Activated CD4-positive, alpha-beta T cell treated with anti-CD3 and anti-CD28 coated beads, Interleukin-2, amount 50 U/mL, for 4 hours (primary cell): ENCODE measurements around the gene CHCHD10.

ENCODE experiments used
- DNase-seq, 2 experiments: peaks; one replicate each; pipeline ENCODE4 v3.0.0-alpha.2; 2020

Gene CHCHD10

GRCh38 chr22:23787600-23787896 lies 19.8 kb upstream of the CHCHD10 start:
- DNase-seq: no peak

- peak; percentile 82 to 83 for DNase-seq
These were observed 19.2 kb upstream of the CHCHD10 start, which contains the start of gene SMARCB1 for GRCh38 chr22:23786752-23787599. Gene SMARCB1, plus strand, starts transcription at chr22:23786966. Its CDS starts 204 bp downstream, at chr22:23787170.

GRCh38 chr22:23786261-23786710 lies 18.5 kb upstream of the CHCHD10 start:
- DNase-seq: no peak

GRCh38 chr22:23784215-23784732 lies 16.5 kb upstream of the CHCHD10 start:
- no peak for DNase-seq

GRCh38 chr22:23783265-23784150 lies 15.7 kb upstream of the CHCHD10 start:
- no peak for DNase-seq

- no peak for DNase-seq
These were observed 14.9 kb upstream of the CHCHD10 start for GRCh38 chr22:23782703-23783102.

GRCh38 chr22:23782252-23782651 lies 14.5 kb upstream of the CHCHD10 start:
- no peak for DNase-seq

- no peak for DNase-seq
These were observed 13.9 kb upstream of the CHCHD10 start for GRCh38 chr22:23781511-23782183.

GRCh38 chr22:23781065-23781464 lies 13.3 kb upstream of the CHCHD10 start:
- DNase-seq: no peak

GRCh38 chr22:23780146-23780748 lies 12.5 kb upstream of the CHCHD10 start:
- no peak for DNase-seq

- DNase-seq: no peak
These were observed 12.0 kb upstream of the CHCHD10 start for GRCh38 chr22:23779731-23780130.

GRCh38 chr22:23779083-23779482 lies 11.3 kb upstream of the CHCHD10 start:
- no peak for DNase-seq

- DNase-seq: no peak
These were observed 10.8 kb upstream of the CHCHD10 start for GRCh38 chr22:23778577-23778900.

GRCh38 chr22:23777776-23778576 lies 10.2 kb upstream of the CHCHD10 start:
- no peak for DNase-seq

- no peak for DNase-seq
These were observed 8.1 kb upstream of the CHCHD10 start for GRCh38 chr22:23775779-23776375.

GRCh38 chr22:23774922-23775436 lies 7.2 kb upstream of the CHCHD10 start:
- DNase-seq: no peak

- no peak for DNase-seq
These were observed 6.5 kb upstream of the CHCHD10 start for GRCh38 chr22:23774114-23774921.

- no peak for DNase-seq
These were observed 5.8 kb upstream of the CHCHD10 start for GRCh38 chr22:23773483-23774113.

- DNase-seq: peak; percentile 45 to 46
These were observed 5.1 kb upstream of the CHCHD10 start, which contains the start of gene MMP11 for GRCh38 chr22:23772649-23773473. Gene MMP11, plus strand, starts transcription at chr22:23772849. Its CDS starts 22 bp downstream, at chr22:23772871.
